Activated B cell treated with CpG ODN at 0.5 μM for 24 hours (primary cell): ENCODE measurements around the gene SNX14. TPM values are rescaled to one million over a fixed set of nuclear protein-coding genes. Genes with fewer than 3 reads are reported as not detected.
A peak's percentile ranks its signal among the peaks of the same experiment; 100 is the strongest.
"Not testable (repeated sequence)": the region's sequence is repeated elsewhere in the genome, so short reads cannot be mapped to it uniquely, and the experiment has no call there.

Experiments
- ATAC-seq: fragments of 200-7000 bp; cut with Tn5 transposase; one replicate; pipeline ENCODE4 v1.10.0; 2021; ENCODE audit warnings: low read depth, mild to moderate bottlenecking, moderate library complexity
- CTCF ChIA-PET: fragments of 350-600 bp; sonication (Branson Sonifier 250); formaldehyde crosslinking; loops from one replicate; lab custom pipeline; 2021; ENCODE audit warnings: antibody characterized with exemption; lab: Charles Lee
- POLR2A ChIA-PET: fragments of 350-600 bp; sonication (Branson Sonifier 250); formaldehyde crosslinking; loops from one replicate; lab custom pipeline; 2021; ENCODE audit warnings: antibody characterized with exemption; lab: Charles Lee
- DNase-seq: peaks from one replicate; pipeline ENCODE4 v3.0.0; 2022
- H3K27ac Mint-ChIP-seq: one replicate; pipeline ENCODE4 v1.8.0; 2020; ENCODE audit warnings: mixed read lengths
- H3K27me3 Mint-ChIP-seq: one replicate; pipeline ENCODE4 v1.8.0; 2021; ENCODE audit warnings: mixed read lengths
- H3K36me3 Mint-ChIP-seq: one replicate; pipeline ENCODE4 v1.8.0; 2021; ENCODE audit warnings: low read depth, mixed read lengths
- H3K4me1 Mint-ChIP-seq: one replicate; pipeline ENCODE4 v1.8.0; 2021; ENCODE audit warnings: mixed read lengths
- H3K4me3 Mint-ChIP-seq: one replicate; pipeline ENCODE4 v1.8.0; 2020; ENCODE audit warnings: mild to moderate bottlenecking, mixed read lengths
- H3K9me3 Mint-ChIP-seq: one replicate; pipeline ENCODE4 v1.8.0; 2020; ENCODE audit warnings: mixed read lengths
- intact Hi-C: fragments of 100-400 bp; cut with micrococcal nuclease; formaldehyde crosslinking; loops from one replicate; pipeline ENCODE4 v1.15.1; 2024
- total RNA-seq: library from RNA; stranded (reverse); gene quantifications from 2 replicates; pipeline ENCODE4 v1.2.3, GENCODE V29; 2022
- TF ChIP-seq, protein P1 (sequence below): fragments of 200-600 bp; IDR thresholded peaks from one replicate; pipeline ENCODE4 v1.8.0; 2022; ENCODE audit warnings: antibody characterized with exemption, mild to moderate bottlenecking

The SNX14 gene
- total RNA-seq, 1 donor from 2014 or later = 70.8 TPM

DNA sequence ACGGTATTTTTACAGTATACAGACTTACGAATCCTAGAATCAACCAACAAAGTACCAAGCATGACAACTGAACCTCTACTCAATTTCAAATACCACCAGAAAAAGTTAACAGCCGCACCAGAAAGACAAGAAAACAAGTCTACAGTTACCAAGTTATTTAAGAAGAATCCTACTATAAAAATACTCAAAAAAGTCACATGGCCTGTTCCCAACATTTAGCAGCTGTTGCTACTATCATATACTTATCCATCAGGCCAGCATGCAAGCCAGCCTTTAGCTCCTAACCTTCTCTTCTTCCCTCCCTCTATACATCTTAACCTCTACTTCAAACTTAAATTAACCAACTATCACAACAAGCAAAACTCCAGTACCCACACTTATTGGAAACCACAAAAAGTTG is 47.2 kb upstream of the SNX14 start:
- ChIA-PET POLR2A (interaction anchor here (0.5 to 9.6 kb wide), 5 partner anchors 29 to 1768 kb away, joined by 3 to 845 read pairs (median 127); partner anchors contain the start of genes NT5E and SNX14), CTCF (interaction anchor here (4.9 kb wide), 1 partner anchor 37 kb away, joined by 32 read pairs; no protein-coding TSS in a partner anchor)
- Mint-ChIP-seq H3K4me3 (peak overlapping the region; percentile 98), H3K4me1 (peaks cover 54% of the 10 kb centered on the region), H3K36me3 (peaks cover 64% of the 10 kb centered on the region), H3K27me3 (no peaks in the 10 kb centered on the region), H3K9me3 (no peaks in the 10 kb centered on the region), H3K27ac (peak overlapping the region; percentile 86)
- DNase-seq (no peak), ATAC-seq (no peak)
- TF ChIP-seq, protein P1, sequence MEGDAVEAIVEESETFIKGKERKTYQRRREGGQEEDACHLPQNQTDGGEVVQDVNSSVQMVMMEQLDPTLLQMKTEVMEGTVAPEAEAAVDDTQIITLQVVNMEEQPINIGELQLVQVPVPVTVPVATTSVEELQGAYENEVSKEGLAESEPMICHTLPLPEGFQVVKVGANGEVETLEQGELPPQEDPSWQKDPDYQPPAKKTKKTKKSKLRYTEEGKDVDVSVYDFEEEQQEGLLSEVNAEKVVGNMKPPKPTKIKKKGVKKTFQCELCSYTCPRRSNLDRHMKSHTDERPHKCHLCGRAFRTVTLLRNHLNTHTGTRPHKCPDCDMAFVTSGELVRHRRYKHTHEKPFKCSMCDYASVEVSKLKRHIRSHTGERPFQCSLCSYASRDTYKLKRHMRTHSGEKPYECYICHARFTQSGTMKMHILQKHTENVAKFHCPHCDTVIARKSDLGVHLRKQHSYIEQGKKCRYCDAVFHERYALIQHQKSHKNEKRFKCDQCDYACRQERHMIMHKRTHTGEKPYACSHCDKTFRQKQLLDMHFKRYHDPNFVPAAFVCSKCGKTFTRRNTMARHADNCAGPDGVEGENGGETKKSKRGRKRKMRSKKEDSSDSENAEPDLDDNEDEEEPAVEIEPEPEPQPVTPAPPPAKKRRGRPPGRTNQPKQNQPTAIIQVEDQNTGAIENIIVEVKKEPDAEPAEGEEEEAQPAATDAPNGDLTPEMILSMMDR = no peak
- intact Hi-C loops = loop anchor here (1.0 to 10.0 kb wide), 3 partner anchors 10 to 284 kb away; no protein-coding TSS in a partner anchor

DNA sequence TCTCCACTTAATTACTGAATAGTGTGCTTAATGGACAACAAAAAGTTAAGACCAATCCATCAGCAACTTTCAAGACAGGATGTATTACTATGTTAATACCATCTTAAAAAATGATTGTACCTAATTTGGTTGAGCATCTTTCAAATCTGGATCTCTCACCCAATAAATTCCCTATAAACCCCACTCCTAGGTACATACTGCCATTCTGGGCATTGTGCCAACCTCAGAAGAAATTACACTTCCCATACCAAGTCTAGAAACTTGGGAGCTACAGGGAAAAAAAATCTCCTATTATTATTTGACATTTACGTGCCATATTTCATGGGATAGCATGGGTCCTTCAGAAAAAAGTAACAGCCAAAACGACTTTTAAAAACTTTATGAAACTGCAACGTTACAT is 43.9 kb upstream of the SNX14 start:
- POLR2A ChIA-PET = interaction anchor here (9.6 kb wide), 1 partner anchor 38 kb away, joined by 845 read pairs; no protein-coding TSS in a partner anchor
- intact Hi-C loops = no loop called here
- DNase-seq (no peak), ATAC-seq (no peak)
- H3K36me3 Mint-ChIP-seq = peaks cover 82% of the 10 kb centered on the region
- H3K4me1 Mint-ChIP-seq = peaks cover 43% of the 10 kb centered on the region
- no peaks in the 10 kb centered on the region for H3K27me3 Mint-ChIP-seq
- H3K27ac Mint-ChIP-seq = no peak overlapping the region
- CTCF ChIA-PET = no interaction called here
- no peaks in the 10 kb centered on the region for H3K9me3 Mint-ChIP-seq
- H3K4me3 Mint-ChIP-seq = no peak overlapping the region
- TF ChIP-seq, protein P1 = no peak

DNA sequence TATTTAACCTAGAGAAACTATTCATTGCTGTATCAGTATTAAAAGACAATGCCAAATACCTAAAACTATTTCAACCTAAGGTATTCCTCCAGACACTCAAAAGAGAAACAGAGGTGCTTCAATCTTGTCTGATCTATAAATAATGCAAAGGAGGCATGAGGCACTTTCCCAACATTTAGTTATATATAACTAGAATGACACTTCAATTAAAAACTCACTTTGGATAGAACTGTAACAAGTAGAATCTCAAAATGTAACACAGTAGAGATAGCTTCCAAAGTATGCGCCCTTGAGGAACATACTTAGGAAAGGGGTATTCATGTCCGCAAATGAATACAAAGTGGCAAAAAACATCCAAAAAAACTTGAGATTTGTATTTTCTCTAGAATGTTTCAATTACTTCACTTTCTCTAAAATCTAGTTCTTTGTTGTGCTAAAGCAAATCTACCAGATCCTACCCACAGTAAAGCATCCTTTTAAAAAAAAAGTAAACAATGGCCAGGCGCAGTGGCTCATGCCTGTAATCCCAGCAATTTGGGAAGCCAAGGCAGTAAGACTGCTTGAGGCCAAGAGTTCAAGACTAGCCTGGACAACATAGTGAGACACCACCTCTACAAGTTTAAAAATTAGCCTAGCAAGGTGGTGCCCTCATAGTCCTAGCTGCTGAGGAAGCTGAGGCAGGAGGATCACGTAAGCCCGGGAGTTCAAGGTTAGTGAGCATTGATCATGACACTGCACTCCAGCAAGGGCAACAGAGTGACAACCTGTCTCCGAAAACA is 38.7 kb upstream of the SNX14 start:
- ATAC-seq (no peak), DNase-seq (no peak)
- H3K36me3 Mint-ChIP-seq = peaks cover 85% of the 10 kb centered on the region
- intact Hi-C loops = no loop called here
- H3K4me3 Mint-ChIP-seq = no peak overlapping the region
- ChIA-PET CTCF (no interaction called here), POLR2A (interaction anchor here (0.9 to 1.5 kb wide), 3 partner anchors 11 to 46 kb away, joined by 3 to 8 read pairs (median 4); partner anchors contain the start of gene SYNCRIP)
- H3K27ac Mint-ChIP-seq = no peak overlapping the region
- H3K9me3 Mint-ChIP-seq = no peaks in the 10 kb centered on the region
- TF ChIP-seq, protein P1 = no peak
- peaks cover 23% of the 10 kb centered on the region for H3K4me1 Mint-ChIP-seq
- no peaks in the 10 kb centered on the region for H3K27me3 Mint-ChIP-seq

DNA sequence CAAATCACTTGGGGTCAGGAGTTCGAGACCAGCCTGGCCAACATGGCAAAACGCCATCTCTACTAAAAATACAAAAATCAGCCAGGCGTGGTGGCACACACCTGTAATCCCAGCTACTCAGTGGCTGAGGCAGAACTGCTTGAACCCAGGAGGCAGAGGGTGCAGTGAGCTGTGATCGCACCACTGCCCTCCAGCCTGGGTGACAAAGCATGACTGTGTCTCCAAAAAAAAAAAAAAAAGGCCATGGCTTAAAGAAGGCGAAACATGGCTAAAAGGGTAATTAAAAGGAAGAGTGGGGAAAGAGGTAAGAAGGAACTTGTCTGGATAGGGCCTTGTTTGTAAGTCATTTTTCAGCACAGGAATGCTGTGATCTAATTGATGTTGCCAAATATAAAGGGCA is 37.5 kb upstream of the SNX14 start:
- H3K27me3 Mint-ChIP-seq, ATAC-seq, CTCF ChIA-PET, H3K4me3 Mint-ChIP-seq, DNase-seq, H3K9me3 Mint-ChIP-seq, H3K27ac Mint-ChIP-seq: not testable (repeated sequence)
- Mint-ChIP-seq H3K36me3 (peaks cover 87% of the 10 kb centered on the region), H3K4me1 (peaks cover 23% of the 10 kb centered on the region)
- intact Hi-C loops = loop anchor here (1.0 kb wide), 1 partner anchor 9 kb away; no protein-coding TSS in a partner anchor
- POLR2A ChIA-PET = interaction anchor here (0.9 to 2.0 kb wide), 4 partner anchors 11 to 47 kb away, joined by 3 to 8 read pairs (median 6); partner anchors contain the start of gene SYNCRIP

DNA sequence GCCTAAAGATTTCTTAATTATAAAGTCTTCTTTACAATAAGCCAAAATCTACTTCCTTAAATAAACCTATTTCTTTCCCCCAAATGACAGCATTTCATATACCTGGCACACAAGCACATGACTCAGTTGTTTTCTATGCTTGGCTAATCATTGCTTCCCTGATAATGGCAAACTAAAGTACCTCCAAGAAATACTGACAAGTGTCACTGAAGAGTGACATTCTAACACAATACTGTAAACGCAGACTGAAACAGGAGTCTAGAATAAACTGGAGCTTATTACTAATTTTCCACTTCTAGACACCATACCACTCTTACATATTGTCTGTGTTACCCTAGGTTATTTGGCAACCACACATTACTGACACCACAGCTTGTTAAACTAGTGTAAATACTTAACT is 34.7 kb upstream of the SNX14 start:
- ChIA-PET POLR2A (interaction anchor here (2.3 kb wide), 1 partner anchor 15 kb away, joined by 9 read pairs; the partner anchor contains the start of gene SYNCRIP), CTCF (no interaction called here)
- intact Hi-C loops = loop anchor here (10.0 kb wide), 1 partner anchor 46 kb away; no protein-coding TSS in a partner anchor

More for the DNA sequence above, 34.7 kb upstream of the SNX14 start:
- H3K4me1 Mint-ChIP-seq = peaks cover 31% of the 10 kb centered on the region
- no peaks in the 10 kb centered on the region for H3K9me3 Mint-ChIP-seq
- H3K27ac Mint-ChIP-seq = no peak overlapping the region
- TF ChIP-seq, protein P1 = no peak
- H3K4me3 Mint-ChIP-seq = no peak overlapping the region
- peaks cover 91% of the 10 kb centered on the region for H3K36me3 Mint-ChIP-seq
- ATAC-seq (no peak), DNase-seq (no peak)
- no peaks in the 10 kb centered on the region for H3K27me3 Mint-ChIP-seq
